Tibial artery (tissue), 4 donors: ENCODE measurements around the gene DEPDC4.

Source experiments
- DNase-seq, 2 donors: peaks; one replicate each; pipeline ENCODE4 v3.0.0-alpha.2; 2019
- H3K27ac ChIP-seq, 2 donors: fragments of 200-600 bp; sonication (generic) in 1 of 2; 1 replicate in 1 of 2; 2 replicates in 1 of 2; pipeline ENCODE4 v1.5.1; 2018 to 2019; ENCODE audit warnings: mild to moderate bottlenecking in 1 of 2
- H3K27me3 ChIP-seq, 2 donors: fragments of 200-600 bp; sonication (generic) in 1 of 2; one replicate each; pipeline versions ENCODE4 v1.5.1 to v1.6.0; 2016 to 2019
- H3K36me3 ChIP-seq, 3 donors: fragments of 200-600 bp; sonication (generic) in 2 of 3; one replicate each; pipeline ENCODE4 v1.5.1; 2016 to 2019; ENCODE audit warnings: mild to moderate bottlenecking in 2 of 3
- H3K4me1 ChIP-seq, 4 donors: fragments of 200-600 bp; sonication (generic) in 2 of 4; 1 replicate in 3 of 4; 2 replicates in 1 of 4; pipeline ENCODE4 v1.5.1; 2016 to 2019
- H3K4me3 ChIP-seq, 2 donors: fragments of 200-600 bp; sonication (generic) in 1 of 2; 1 replicate in 1 of 2; 2 replicates in 1 of 2; pipeline ENCODE4 v1.5.1; 2018 to 2019; ENCODE audit warnings: mild to moderate bottlenecking in 2 of 2
- H3K9me3 ChIP-seq, 3 donors: fragments of 200-600 bp; sonication (generic) in 1 of 3; one replicate each; pipeline ENCODE4 v1.5.1; 2016 to 2019
- CTCF ChIP-seq, 2 experiments: fragments of 200-600 bp in 1 of 2; fragments of 450-650 bp in 1 of 2; IDR thresholded peaks; one replicate each; pipeline ENCODE4 v1.5.1; 2017 to 2019; ENCODE audit warnings: antibody characterized with exemption in 2 of 2, mild to moderate bottlenecking in 1 of 2, moderate library complexity in 1 of 2
- intact Hi-C: fragments of 100-400 bp; cut with DNase I; formaldehyde crosslinking; loops from one replicate; pipeline ENCODE4 v1.15.0; 2023; ENCODE audit warnings: low total_unique reads

The DEPDC4 gene

GRCh38 chr12:100211698-100212097, 55.2 kb downstream of the DEPDC4 start:
- no peak for DNase-seq
- H3K27me3 ChIP-seq: no peaks in the 10 kb centered on the region
- H3K36me3 ChIP-seq: peaks cover 64 to 70% (median 70%) of the 10 kb centered on the region in 3 donors
- no peak for TF ChIP-seq CTCF (IDR thresholded peaks at IDR 0.05)
- no peaks in the 10 kb centered on the region for H3K4me1 ChIP-seq
- H3K9me3 ChIP-seq: no peaks in the 10 kb centered on the region
- H3K4me3 ChIP-seq: no peak overlapping the region
- H3K27ac ChIP-seq: no peak overlapping the region
- intact Hi-C loops: no loop called here

DNA sequence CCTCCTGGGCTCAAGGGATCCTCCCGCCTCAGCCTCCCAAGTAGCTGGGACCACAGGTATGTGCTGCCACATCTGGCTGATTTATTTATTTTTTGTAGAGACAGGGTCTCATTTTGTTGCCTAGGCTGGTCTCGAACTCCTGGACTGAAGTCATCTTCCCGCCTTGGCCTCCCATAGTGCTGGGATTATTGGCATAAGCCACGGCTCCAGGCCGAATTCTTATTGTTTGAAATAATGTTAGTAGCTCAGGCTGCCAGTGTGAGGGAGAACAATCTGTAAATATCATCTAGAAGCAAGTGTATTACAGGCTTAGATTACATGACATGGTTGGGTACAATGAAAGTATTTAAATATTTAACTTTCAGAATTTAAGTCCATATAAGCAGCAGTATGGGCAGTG, 58.0 kb downstream of the DEPDC4 start:
- intact Hi-C loops: no loop called here
- Histone ChIP-seq H3K4me1 (peaks cover 0 to 7% (median 2%) of the 10 kb centered on the region in 4 donors), H3K27ac (no peak overlapping the region), H3K27me3 (no peaks in the 10 kb centered on the region), H3K9me3 (no peaks in the 10 kb centered on the region), H3K36me3 (peaks cover 62 to 78% (median 72%) of the 10 kb centered on the region in 3 donors), H3K4me3 (no peak overlapping the region)
- no peak for TF ChIP-seq CTCF (IDR thresholded peaks at IDR 0.05)
- peak in 1 of 2 donors; percentile 15 for DNase-seq

- TF ChIP-seq CTCF (IDR thresholded peaks at IDR 0.05): no peak
- Histone ChIP-seq H3K4me3 (no peak overlapping the region), H3K4me1 (peaks cover 0 to 21% (median 6%) of the 10 kb centered on the region in 4 donors), H3K27ac (no peak overlapping the region), H3K36me3 (peaks cover 47 to 63% (median 62%) of the 10 kb centered on the region in 3 donors), H3K27me3 (no peaks in the 10 kb centered on the region), H3K9me3 (no peaks in the 10 kb centered on the region)
- peak in 1 of 2 donors; percentile 7 for DNase-seq
- intact Hi-C loops: no loop called here
Observed at GRCh38 chr12:100207311-100207710, 59.6 kb downstream of the DEPDC4 start.

GRCh38 chr12:100201604-100202423, 65.1 kb downstream of the DEPDC4 start:
- H3K36me3 ChIP-seq: peaks cover 1 to 15% (median 9%) of the 10 kb centered on the region in 3 donors
- TF ChIP-seq CTCF (IDR thresholded peaks at IDR 0.05): no peak
- H3K4me1 ChIP-seq: peaks cover 0 to 41% (median 19%) of the 10 kb centered on the region in 4 donors
- H3K9me3 ChIP-seq: no peaks in the 10 kb centered on the region
- H3K4me3 ChIP-seq: peak overlapping the region; percentile 70 to 90
- H3K27me3 ChIP-seq: no peaks in the 10 kb centered on the region
- DNase-seq: no peak
- intact Hi-C loops: no loop called here
- no peak overlapping the region for H3K27ac ChIP-seq

- intact Hi-C loops: no loop called here
- peak within 1 kb of the TSS; percentile 70 to 90 for H3K4me3 ChIP-seq
- peak; percentile 96 for DNase-seq
- peak within 1 kb of the TSS; percentile 82 to 86 for H3K27ac ChIP-seq
- H3K36me3 ChIP-seq: peaks cover 0 to 6% (median 0%) of the 10 kb centered on the region in 3 donors
- H3K27me3 ChIP-seq: no peaks in the 10 kb centered on the region
- peaks cover 0 to 41% (median 19%) of the 10 kb centered on the region in 4 donors for H3K4me1 ChIP-seq
- no peaks in the 10 kb centered on the region for H3K9me3 ChIP-seq
- peak in 1 of 2 experiments; percentile 20 for TF ChIP-seq CTCF (IDR thresholded peaks at IDR 0.05)
Observed at GRCh38 chr12:100200463-100201181, 66.3 kb downstream of the DEPDC4 start, which contains the start of gene ACTR6. Gene ACTR6 (plus strand): TSS chr12:100200815. CDS start chr12:100200852, 37 bp downstream.
